Measurements from ENCODE around the gene KIF5C. TPM values are rescaled to one million over a fixed set of nuclear protein-coding genes. Genes with fewer than 3 reads are reported as not detected.
"Not testable (repeated sequence)": the region's sequence is repeated elsewhere in the genome, so short reads cannot be mapped to it uniquely, and the experiment has no call there.

KIF5C gene
- total RNA-seq, 2 donors from 2014 or later = 1.6 to 3.4 TPM

DNA sequence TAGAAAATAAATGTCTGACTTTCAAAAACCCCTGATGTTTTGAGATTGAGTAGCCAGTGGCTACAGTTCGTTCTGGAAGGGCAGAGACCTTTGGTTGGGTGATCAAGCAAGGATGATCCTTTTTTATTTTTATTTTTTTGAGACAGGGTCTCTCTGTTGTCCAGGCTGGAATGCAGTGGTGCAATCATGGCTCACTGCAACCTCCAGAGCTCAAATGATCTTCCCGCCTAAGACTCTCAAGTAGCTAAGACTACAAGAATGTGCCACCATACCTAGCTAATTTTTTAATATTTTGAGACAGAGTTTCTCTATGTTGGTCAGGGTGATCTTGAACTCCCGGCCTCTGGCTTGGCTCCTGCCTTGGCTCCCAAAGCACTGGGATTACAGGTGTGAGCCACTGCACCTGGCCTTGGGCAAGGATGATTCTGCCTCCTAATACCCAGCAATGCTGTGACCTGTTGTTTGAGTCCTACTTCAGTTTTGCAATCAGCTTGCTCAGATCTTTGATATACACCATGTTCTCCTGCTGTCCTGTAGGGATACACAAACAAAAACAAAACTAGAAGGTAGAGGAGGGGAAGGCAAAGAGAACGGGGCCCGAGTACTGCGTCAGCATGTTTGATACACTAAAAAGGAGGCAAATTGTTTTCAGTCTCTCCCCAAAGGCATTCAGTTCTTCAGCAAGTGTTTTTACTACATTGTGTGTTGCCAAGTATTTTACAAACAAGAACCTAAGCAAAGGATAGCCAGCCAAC is 104.3 kb downstream of the KIF5C start:
- H3K4me3 ChIP-seq = no peak overlapping the region
- H3K4me1 ChIP-seq = no peaks in the 10 kb centered on the region
- intact Hi-C loops (cut with DNase I) = no loop called here
- no peak overlapping the region for H3K27ac ChIP-seq
- no peak overlapping the region for H3K9ac ChIP-seq (ENCODE audit: low read depth in 2 of 2, low read length in 2 of 2)
- DNase-seq = no peak
- no peaks in the 10 kb centered on the region for H3K36me3 ChIP-seq
- no peaks in the 10 kb centered on the region for H3K9me3 ChIP-seq
- TF ChIP-seq, protein P1, sequence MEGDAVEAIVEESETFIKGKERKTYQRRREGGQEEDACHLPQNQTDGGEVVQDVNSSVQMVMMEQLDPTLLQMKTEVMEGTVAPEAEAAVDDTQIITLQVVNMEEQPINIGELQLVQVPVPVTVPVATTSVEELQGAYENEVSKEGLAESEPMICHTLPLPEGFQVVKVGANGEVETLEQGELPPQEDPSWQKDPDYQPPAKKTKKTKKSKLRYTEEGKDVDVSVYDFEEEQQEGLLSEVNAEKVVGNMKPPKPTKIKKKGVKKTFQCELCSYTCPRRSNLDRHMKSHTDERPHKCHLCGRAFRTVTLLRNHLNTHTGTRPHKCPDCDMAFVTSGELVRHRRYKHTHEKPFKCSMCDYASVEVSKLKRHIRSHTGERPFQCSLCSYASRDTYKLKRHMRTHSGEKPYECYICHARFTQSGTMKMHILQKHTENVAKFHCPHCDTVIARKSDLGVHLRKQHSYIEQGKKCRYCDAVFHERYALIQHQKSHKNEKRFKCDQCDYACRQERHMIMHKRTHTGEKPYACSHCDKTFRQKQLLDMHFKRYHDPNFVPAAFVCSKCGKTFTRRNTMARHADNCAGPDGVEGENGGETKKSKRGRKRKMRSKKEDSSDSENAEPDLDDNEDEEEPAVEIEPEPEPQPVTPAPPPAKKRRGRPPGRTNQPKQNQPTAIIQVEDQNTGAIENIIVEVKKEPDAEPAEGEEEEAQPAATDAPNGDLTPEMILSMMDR (IDR thresholded peaks at IDR 0.05) = no peak
- no peaks in the 10 kb centered on the region for H3K27me3 ChIP-seq

DNA sequence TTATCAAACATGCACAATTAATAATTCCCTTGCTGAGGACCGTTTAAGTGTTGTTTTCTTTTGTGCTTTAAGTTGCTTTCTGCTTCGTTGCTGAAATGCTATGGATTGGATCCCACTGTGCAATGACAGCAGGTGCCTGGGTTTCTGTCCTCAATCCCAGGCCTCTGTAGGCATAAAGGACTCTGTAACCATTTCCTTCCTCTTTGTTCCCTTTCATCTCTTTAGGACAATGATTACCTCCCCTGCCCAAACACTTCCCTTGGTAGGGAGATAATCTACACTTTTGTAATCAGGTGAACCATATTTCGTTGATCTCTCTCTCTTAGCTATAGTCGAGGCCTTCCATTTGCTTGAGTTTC is 104.9 kb downstream of the KIF5C start:
- TF ChIP-seq, protein P1 (IDR thresholded peaks at IDR 0.05) = no peak
- Histone ChIP-seq H3K4me1 (no peaks in the 10 kb centered on the region), H3K27me3 (no peaks in the 10 kb centered on the region), H3K9ac (ENCODE audit: low read depth in 2 of 2, low read length in 2 of 2) (no peak overlapping the region), H3K36me3 (no peaks in the 10 kb centered on the region), H3K9me3 (no peaks in the 10 kb centered on the region), H3K4me3 (no peak overlapping the region), H3K27ac (no peak overlapping the region)
- no peak for DNase-seq
- intact Hi-C loops (cut with DNase I) = loop anchor here (10.0 kb wide), 1 partner anchor 465 kb away; no protein-coding TSS in a partner anchor

DNA sequence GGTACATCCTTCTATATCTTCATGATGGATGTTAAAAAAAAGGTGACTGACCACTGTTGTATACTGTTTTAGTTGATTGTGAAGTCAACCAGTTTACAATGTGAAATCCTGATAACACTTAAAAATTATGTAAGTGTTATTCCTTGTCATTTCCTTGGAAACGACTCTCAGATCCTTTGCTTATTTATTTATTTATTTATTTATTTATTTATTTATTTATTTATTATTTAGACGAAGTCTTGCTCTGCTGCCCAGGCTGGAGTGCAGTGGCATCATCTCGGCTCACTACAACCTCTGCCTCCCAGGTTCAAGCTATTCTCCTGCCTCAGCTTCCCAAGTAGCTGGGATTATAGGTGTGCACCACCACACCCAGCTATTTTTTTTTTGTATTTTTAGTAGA is 105.5 kb downstream of the KIF5C start:
- H3K27ac ChIP-seq; DNase-seq; H3K9me3 ChIP-seq; H3K4me1 ChIP-seq; H3K27me3 ChIP-seq; H3K36me3 ChIP-seq; H3K4me3 ChIP-seq; H3K9ac ChIP-seq (ENCODE audit: low read depth in 2 of 2, low read length in 2 of 2): not testable (repeated sequence)
- intact Hi-C loops (cut with DNase I) = loop anchor here (10.0 kb wide), 1 partner anchor 466 kb away; no protein-coding TSS in a partner anchor

DNA sequence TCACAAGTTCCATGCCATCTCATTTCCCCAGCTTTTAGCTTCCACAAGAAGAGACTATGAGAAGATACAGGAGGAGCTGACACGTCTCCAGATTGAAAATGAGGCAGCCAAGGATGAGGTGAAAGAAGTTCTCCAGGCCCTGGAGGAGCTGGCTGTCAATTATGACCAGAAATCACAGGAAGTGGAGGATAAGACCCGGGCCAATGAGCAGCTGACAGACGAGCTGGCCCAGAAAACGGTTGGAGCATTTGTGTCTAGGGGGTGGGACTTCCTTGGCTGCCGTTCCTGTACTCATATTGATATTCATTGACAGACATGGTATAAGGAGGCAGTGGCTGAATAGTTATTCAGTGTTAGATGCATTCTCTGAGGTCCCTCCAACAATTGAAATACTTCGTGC is 106.3 kb downstream of the KIF5C start:
- Histone ChIP-seq H3K9ac (ENCODE audit: low read depth in 2 of 2, low read length in 2 of 2) (no peak overlapping the region), H3K27ac (no peak overlapping the region), H3K4me1 (no peaks in the 10 kb centered on the region), H3K27me3 (no peaks in the 10 kb centered on the region), H3K4me3 (no peak overlapping the region), H3K9me3 (no peaks in the 10 kb centered on the region), H3K36me3 (no peaks in the 10 kb centered on the region)
- intact Hi-C loops (cut with DNase I) = loop anchor here (10.0 kb wide), 1 partner anchor 467 kb away; no protein-coding TSS in a partner anchor
- DNase-seq = no peak
- TF ChIP-seq, protein P1 (IDR thresholded peaks at IDR 0.05) = no peak

DNA sequence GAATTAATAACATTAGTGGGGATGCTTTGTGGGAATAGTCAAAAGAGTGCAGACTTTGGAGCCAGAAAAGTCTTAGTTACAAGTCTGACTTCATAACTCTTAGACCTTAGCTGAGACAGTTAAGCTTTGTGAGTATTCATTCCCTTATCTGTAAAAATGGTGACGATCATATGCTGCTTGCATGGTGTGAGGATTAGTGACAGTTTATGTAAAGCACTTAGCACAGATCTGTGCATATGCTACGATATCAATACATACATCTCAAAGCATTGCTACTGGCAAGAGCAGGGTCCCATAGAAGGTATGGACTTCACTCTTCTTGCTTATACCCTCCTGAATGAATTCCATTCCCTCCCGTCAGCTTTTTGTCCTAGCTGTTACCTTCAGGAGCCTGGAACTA is 106.8 kb downstream of the KIF5C start:
- Histone ChIP-seq H3K4me1 (no peaks in the 10 kb centered on the region), H3K4me3 (no peak overlapping the region), H3K9ac (ENCODE audit: low read depth in 2 of 2, low read length in 2 of 2) (no peak overlapping the region), H3K36me3 (no peaks in the 10 kb centered on the region), H3K9me3 (no peaks in the 10 kb centered on the region), H3K27ac (no peak overlapping the region), H3K27me3 (no peaks in the 10 kb centered on the region)
- no peak for DNase-seq
- TF ChIP-seq, protein P1 (IDR thresholded peaks at IDR 0.05) = no peak
- intact Hi-C loops (cut with DNase I) = loop anchor here (10.0 kb wide), 1 partner anchor 467 kb away; no protein-coding TSS in a partner anchor

DNA sequence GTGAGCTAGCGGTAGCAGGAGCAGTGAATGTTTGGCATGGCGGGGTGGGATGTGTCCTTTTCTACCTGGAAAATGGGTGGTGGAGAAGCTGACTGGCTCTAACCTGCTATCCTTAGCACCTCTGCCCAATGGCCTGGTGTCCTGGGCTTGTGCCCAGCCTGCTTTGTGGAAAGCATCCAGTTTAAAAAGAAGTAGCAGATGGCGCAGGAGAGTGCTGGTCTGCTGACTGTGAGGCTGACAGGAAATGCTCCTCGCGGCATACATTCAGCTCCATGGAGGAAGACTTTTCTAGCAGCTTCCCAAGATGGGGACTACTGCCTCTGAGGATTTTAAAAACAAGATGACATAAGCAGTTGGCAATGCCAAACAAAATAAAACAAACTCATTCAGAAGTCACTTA is 107.3 kb downstream of the KIF5C start:
- intact Hi-C loops (cut with DNase I) = loop anchor here (10.0 kb wide), 1 partner anchor 467 kb away; no protein-coding TSS in a partner anchor
- Histone ChIP-seq H3K36me3 (no peaks in the 10 kb centered on the region), H3K9ac (ENCODE audit: low read depth in 2 of 2, low read length in 2 of 2) (no peak overlapping the region), H3K9me3 (no peaks in the 10 kb centered on the region), H3K4me1 (no peaks in the 10 kb centered on the region), H3K27ac (no peak overlapping the region), H3K4me3 (no peak overlapping the region), H3K27me3 (no peaks in the 10 kb centered on the region)
- no peak for DNase-seq
- TF ChIP-seq, protein P1 (IDR thresholded peaks at IDR 0.05) = no peak

All from colonic mucosa (tissue), 4 donors.